Chondrocyte (in vitro differentiated cells): ENCODE results near the gene UNG. TPM values are rescaled to one million over a fixed set of nuclear protein-coding genes. Genes with fewer than 3 reads are reported as not detected.

ENCODE experiments used
- DNase-seq: peaks from one replicate; pipeline ENCODE4 v3.0.0; 2021; ENCODE audit warnings: mixed read lengths, low spot score
- H3K27ac Mint-ChIP-seq: one replicate; pipeline ENCODE4 v1.8.0; 2021; ENCODE audit warnings: mild to moderate bottlenecking, moderate library complexity, mixed read lengths; ENCODE audit not compliant: unreplicated experiment
- H3K27me3 Mint-ChIP-seq: 2 replicates; pipeline ENCODE4 v1.8.0; 2021; ENCODE audit warnings: low read depth, mixed read lengths
- H3K36me3 Mint-ChIP-seq: 2 replicates; pipeline ENCODE4 v1.8.0; 2021; ENCODE audit warnings: low read depth, mixed read lengths
- H3K4me1 Mint-ChIP-seq: 2 replicates; pipeline ENCODE4 v1.8.0; 2021; ENCODE audit warnings: low read depth, mild to moderate bottlenecking, mixed read lengths
- H3K4me3 Mint-ChIP-seq: one replicate; pipeline ENCODE4 v1.8.0; 2021; ENCODE audit warnings: mild to moderate bottlenecking, moderate library complexity, mixed read lengths; ENCODE audit not compliant: unreplicated experiment
- H3K9me3 Mint-ChIP-seq: 2 replicates; pipeline ENCODE4 v1.8.0; 2021; ENCODE audit warnings: low read depth, mixed read lengths
- total RNA-seq: library from RNA; stranded (reverse); gene quantifications from 3 replicates; pipeline ENCODE4 v1.2.1, GENCODE V29; 2021
- TF ChIP-seq, protein P1 (sequence below): fragments of 200-600 bp; sonication (generic); IDR thresholded peaks from 2 replicates; pipeline ENCODE4 v1.5.0; 2021; ENCODE audit warnings: antibody characterized with exemption, mild to moderate bottlenecking, moderate library complexity

UNG gene
- total RNA-seq, 1 donor from 2014 or later = 13.6 TPM

- peaks cover 3% of the 10 kb centered on the region for H3K9me3 Mint-ChIP-seq
- DNase-seq = no peak
- TF ChIP-seq, protein P1, sequence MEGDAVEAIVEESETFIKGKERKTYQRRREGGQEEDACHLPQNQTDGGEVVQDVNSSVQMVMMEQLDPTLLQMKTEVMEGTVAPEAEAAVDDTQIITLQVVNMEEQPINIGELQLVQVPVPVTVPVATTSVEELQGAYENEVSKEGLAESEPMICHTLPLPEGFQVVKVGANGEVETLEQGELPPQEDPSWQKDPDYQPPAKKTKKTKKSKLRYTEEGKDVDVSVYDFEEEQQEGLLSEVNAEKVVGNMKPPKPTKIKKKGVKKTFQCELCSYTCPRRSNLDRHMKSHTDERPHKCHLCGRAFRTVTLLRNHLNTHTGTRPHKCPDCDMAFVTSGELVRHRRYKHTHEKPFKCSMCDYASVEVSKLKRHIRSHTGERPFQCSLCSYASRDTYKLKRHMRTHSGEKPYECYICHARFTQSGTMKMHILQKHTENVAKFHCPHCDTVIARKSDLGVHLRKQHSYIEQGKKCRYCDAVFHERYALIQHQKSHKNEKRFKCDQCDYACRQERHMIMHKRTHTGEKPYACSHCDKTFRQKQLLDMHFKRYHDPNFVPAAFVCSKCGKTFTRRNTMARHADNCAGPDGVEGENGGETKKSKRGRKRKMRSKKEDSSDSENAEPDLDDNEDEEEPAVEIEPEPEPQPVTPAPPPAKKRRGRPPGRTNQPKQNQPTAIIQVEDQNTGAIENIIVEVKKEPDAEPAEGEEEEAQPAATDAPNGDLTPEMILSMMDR = no peak
- H3K4me1 Mint-ChIP-seq = no peaks in the 10 kb centered on the region
- H3K4me3 Mint-ChIP-seq = no peak overlapping the region
- H3K36me3 Mint-ChIP-seq = peaks cover 20% of the 10 kb centered on the region
- no peak overlapping the region for H3K27ac Mint-ChIP-seq
- no peaks in the 10 kb centered on the region for H3K27me3 Mint-ChIP-seq
These were observed 33.3 kb upstream of the UNG start for GRCh38 chr12:109064143-109064542.

- no peak for DNase-seq
- no peak overlapping the region for H3K4me3 Mint-ChIP-seq
- no peak overlapping the region for H3K27ac Mint-ChIP-seq
- peaks cover 3% of the 10 kb centered on the region for H3K9me3 Mint-ChIP-seq
- H3K36me3 Mint-ChIP-seq = peaks cover 24% of the 10 kb centered on the region
- TF ChIP-seq, protein P1 = no peak
- no peaks in the 10 kb centered on the region for H3K4me1 Mint-ChIP-seq
- H3K27me3 Mint-ChIP-seq = no peaks in the 10 kb centered on the region
These were observed 32.1 kb upstream of the UNG start for GRCh38 chr12:109065154-109065852.

DNA sequence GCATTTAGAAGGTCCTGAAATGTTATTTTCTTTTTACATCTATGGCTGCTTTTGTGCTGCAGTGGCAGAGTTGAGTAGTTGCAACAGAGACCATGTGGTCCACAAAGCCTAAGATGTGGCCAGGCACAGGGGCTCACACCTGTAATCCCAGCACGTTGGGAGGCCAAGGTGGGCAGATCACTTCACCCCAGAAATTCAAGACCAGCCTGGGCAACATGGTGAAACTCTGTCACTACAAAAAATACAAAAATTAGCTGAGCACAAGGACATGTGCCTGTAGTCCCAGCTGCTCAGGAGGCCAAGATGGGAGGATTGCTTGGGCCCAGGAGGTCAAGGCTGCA lies 31.6 kb upstream of the UNG start:
- TF ChIP-seq, protein P1 = no peak
- Mint-ChIP-seq H3K27me3 (no peaks in the 10 kb centered on the region), H3K4me1 (no peaks in the 10 kb centered on the region), H3K4me3 (no peak overlapping the region), H3K36me3 (peaks cover 23% of the 10 kb centered on the region), H3K27ac (no peak overlapping the region), H3K9me3 (peaks cover 3% of the 10 kb centered on the region)
- DNase-seq = no peak

- Mint-ChIP-seq H3K4me3 (no peak overlapping the region), H3K27ac (no peak overlapping the region), H3K4me1 (no peaks in the 10 kb centered on the region)
These were observed 27.8 kb upstream of the UNG start for GRCh38 chr12:109069307-109070271.

GRCh38 chr12:109074866-109075265 lies 22.5 kb upstream of the UNG start:
- no peaks in the 10 kb centered on the region for H3K27me3 Mint-ChIP-seq
- TF ChIP-seq, protein P1 = no peak

More at GRCh38 chr12:109069307-109070271, 27.8 kb upstream of the UNG start:
- Mint-ChIP-seq H3K27me3 (no peaks in the 10 kb centered on the region), H3K36me3 (peaks cover 28% of the 10 kb centered on the region), H3K9me3 (no peaks in the 10 kb centered on the region)
- TF ChIP-seq, protein P1 = no peak
- DNase-seq = no peak

More at GRCh38 chr12:109074866-109075265, 22.5 kb upstream of the UNG start:
- H3K36me3 Mint-ChIP-seq = peaks cover 37% of the 10 kb centered on the region
- no peak overlapping the region for H3K27ac Mint-ChIP-seq
- DNase-seq = no peak
- H3K9me3 Mint-ChIP-seq = peaks cover 8% of the 10 kb centered on the region
- no peaks in the 10 kb centered on the region for H3K4me1 Mint-ChIP-seq
- no peak overlapping the region for H3K4me3 Mint-ChIP-seq
